Fibroblast of the aortic adventitia (primary cell): ENCODE data around the gene MPEG1. TPM values are rescaled to one million over a fixed set of nuclear protein-coding genes. Genes with fewer than 3 reads are reported as not detected.

Experiments used
- DNase-seq: peaks from one replicate; pipeline ENCODE4 v3.0.0-alpha.2; 2010; ENCODE audit warnings: low read depth
- H3K4me3 ChIP-seq: 2 replicates; pipeline ENCODE4 v1.5.1; 2011; ENCODE audit warnings: low read depth, mild to moderate bottlenecking, control low read depth, low read length, moderate library complexity
- total RNA-seq: library from RNA; depleted of rRNA; stranded (reverse); fragments of >200 nt; gene quantifications from 2 replicates; pipeline ENCODE4 v1.2.3, GENCODE V29; 2012; ENCODE audit warnings: low replicate concordance
- TF ChIP-seq, protein P1 (sequence below): IDR thresholded peaks from 2 replicates; pipeline ENCODE4 v1.5.1; 2011; ENCODE audit warnings: mild to moderate bottlenecking, low read length, control low read depth, inconsistent platforms; ENCODE audit not compliant: insufficient read depth

Gene MPEG1
- total RNA-seq, 1 donor = not detected

DNA sequence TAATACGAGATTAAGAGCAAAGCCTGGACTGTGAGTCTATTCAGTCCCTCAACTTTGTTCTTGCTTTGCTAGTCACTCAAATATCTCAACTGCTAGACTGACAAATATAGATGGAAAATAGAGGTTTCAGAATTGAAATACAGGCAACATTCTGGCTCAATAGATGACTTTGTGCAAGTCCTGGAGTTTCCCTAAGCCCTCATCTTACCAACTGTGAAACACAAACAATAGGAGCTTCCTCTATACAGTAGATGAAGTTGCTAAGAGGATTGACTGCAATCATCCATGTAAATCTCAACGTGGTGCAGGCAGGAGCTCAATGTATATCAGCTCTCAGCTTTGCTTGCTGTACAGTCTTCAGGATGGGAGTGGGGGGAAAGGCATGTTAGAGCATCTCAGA is 6.2 kb upstream of the MPEG1 start:
- TF ChIP-seq, protein P1, sequence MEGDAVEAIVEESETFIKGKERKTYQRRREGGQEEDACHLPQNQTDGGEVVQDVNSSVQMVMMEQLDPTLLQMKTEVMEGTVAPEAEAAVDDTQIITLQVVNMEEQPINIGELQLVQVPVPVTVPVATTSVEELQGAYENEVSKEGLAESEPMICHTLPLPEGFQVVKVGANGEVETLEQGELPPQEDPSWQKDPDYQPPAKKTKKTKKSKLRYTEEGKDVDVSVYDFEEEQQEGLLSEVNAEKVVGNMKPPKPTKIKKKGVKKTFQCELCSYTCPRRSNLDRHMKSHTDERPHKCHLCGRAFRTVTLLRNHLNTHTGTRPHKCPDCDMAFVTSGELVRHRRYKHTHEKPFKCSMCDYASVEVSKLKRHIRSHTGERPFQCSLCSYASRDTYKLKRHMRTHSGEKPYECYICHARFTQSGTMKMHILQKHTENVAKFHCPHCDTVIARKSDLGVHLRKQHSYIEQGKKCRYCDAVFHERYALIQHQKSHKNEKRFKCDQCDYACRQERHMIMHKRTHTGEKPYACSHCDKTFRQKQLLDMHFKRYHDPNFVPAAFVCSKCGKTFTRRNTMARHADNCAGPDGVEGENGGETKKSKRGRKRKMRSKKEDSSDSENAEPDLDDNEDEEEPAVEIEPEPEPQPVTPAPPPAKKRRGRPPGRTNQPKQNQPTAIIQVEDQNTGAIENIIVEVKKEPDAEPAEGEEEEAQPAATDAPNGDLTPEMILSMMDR = no peak
- H3K4me3 ChIP-seq = no peak overlapping the region
- no peak for DNase-seq

DNA sequence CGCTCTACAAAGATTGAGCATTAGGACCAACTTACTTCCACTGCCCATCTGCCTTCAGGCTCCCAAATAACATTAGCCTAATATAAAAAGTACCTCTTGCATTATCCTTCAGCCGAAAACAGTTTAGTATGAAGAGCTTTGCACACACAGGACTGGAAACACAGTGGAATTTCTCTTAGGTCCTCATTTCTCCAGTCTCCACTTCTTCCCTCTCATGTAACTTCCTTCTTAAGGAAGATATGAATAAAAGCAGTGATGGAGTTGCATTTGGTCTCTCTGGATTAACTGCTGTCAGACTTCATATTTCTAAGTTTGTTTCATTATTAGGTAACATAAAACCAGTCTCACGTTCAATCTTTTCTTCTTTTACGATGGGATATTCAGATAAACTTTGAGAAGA is 5.6 kb upstream of the MPEG1 start:
- DNase-seq = no peak
- H3K4me3 ChIP-seq = no peak overlapping the region
- TF ChIP-seq, protein P1 = no peak

- DNase-seq = peak; percentile 29
- TF ChIP-seq, protein P1 = no peak
- no peak overlapping the region for H3K4me3 ChIP-seq
Measured at GRCh38 chr11:59216641-59217564, 4.2 kb upstream of the MPEG1 start.

DNA sequence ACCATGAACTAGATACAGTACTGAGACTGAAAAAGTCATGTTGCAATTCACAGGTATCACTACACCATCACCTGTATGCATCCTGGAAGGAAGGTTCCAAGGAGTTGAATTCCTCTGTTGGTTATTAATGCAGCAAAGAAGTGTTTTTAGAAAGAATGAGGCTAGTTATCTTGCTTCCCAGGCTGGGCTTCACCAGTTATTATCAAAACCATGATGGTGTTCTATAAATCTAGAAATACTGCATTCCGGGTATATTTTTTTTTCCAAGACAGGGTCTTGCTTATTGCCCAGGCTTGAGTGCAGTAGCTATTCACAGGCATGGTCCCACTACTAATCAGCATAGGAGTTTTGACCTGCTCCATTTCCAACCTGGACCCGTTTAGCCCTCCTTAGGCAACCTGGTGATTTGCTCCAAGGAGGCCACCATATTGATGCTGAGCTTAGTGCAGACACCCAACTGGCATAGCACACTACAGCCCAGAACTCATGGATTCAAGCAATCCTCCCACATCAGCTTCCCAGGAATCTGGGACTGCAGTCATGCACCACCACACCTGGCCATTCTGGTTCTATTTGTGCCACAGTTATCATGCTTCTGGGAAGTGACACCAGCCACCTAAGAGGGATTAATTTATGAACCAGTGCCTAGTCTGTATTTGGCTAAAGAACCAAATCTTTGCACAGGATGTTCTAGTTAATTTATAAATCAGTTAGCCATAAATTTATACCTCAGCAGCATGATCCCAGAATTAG is 1.6 kb upstream of the MPEG1 start:
- DNase-seq = no peak
- TF ChIP-seq, protein P1 = no peak
- H3K4me3 ChIP-seq = no peak overlapping the region

DNA sequence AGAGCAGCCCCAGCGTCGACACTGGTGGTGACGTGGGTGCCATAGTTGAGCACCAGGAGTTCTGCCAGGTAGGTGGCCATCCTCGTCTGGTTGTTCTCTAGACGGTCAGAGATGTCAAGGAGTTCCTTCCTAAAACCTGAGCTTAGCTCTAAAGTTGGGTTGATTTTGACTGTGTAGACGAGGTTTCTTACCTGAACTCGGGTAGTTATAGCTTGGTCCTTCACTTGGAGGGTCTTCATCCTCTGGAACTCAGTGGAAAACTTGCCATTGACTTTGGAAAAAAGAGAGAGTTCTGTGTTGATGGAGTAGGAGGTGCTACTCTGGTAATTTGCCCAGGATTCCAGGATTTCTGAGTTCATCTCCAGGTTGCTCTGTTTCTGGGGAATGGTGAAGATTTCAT is 505 bp downstream of the MPEG1 start:
- TF ChIP-seq, protein P1 = no peak

GRCh38 chr11:59208956-59209355 is 3.8 kb downstream of the MPEG1 start:
- H3K4me3 ChIP-seq = no peak overlapping the region
- no peak for DNase-seq
- TF ChIP-seq, protein P1 = no peak

More for the DNA sequence above, 505 bp downstream of the MPEG1 start:
- H3K4me3 ChIP-seq = no peak overlapping the region
- DNase-seq = no peak
